ENCODE data around the gene CBR3.

CBR3 gene

DNA sequence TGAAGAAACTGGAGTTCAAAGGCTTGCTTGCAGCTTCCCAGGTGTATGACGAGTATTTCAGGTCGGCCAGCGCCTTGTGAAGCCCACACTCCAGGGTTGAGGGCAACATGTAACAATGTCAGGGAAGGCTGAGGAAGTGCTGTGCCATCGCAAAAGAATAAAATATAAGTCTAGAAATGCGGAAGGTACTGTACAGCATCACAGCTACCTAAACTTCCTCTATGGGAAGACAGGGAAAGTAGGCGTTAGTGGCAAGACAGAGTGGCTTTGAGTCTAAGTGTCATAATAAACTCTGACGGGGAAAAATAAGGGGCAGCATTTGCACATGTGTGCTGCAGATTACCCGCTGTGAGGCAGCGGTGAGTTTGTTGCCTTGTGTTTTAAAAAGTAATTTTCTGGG lies 50.6 kb downstream of the CBR3 start:
- Histone ChIP-seq H3K4me3 (ENCODE audit: low read depth, low read length) (no peak overlapping the region), H3K4me1 (no peaks in the 10 kb centered on the region), H3K27me3 (no peaks in the 10 kb centered on the region), H3K36me3 (no peaks in the 10 kb centered on the region), H3K9me3 (no peaks in the 10 kb centered on the region)
- no peak for DNase-seq
- TF ChIP-seq, protein P1, sequence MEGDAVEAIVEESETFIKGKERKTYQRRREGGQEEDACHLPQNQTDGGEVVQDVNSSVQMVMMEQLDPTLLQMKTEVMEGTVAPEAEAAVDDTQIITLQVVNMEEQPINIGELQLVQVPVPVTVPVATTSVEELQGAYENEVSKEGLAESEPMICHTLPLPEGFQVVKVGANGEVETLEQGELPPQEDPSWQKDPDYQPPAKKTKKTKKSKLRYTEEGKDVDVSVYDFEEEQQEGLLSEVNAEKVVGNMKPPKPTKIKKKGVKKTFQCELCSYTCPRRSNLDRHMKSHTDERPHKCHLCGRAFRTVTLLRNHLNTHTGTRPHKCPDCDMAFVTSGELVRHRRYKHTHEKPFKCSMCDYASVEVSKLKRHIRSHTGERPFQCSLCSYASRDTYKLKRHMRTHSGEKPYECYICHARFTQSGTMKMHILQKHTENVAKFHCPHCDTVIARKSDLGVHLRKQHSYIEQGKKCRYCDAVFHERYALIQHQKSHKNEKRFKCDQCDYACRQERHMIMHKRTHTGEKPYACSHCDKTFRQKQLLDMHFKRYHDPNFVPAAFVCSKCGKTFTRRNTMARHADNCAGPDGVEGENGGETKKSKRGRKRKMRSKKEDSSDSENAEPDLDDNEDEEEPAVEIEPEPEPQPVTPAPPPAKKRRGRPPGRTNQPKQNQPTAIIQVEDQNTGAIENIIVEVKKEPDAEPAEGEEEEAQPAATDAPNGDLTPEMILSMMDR (IDR thresholded peaks at IDR 0.05; ENCODE audit: low read depth, low read length), result no peak

DNA sequence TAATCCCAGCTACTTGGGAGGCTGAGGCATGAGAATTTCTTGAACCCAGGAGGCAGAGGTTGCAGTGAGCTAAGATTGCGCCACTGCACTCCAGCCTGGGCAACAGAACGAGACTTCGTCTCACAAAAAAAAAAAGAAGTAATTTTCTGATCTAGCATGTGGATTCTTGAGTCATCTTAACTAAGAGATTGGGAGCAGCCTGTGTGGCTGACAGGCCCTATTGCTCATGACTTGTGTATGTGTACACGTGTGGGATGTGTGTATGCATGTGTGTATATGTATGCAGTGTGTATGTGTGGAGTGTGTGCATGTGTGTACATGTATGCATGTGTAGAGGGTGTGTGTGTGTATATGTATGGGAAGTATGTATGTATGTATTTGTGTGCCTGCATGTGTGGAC lies 51.2 kb downstream of the CBR3 start:
- Histone ChIP-seq H3K36me3 (no peaks in the 10 kb centered on the region), H3K4me3 (ENCODE audit: low read depth, low read length) (no peak overlapping the region), H3K4me1 (no peaks in the 10 kb centered on the region), H3K9me3 (no peaks in the 10 kb centered on the region), H3K27me3 (no peaks in the 10 kb centered on the region)
- DNase-seq, result no peak
- TF ChIP-seq, protein P1 (IDR thresholded peaks at IDR 0.05; ENCODE audit: low read depth, low read length), result no peak

DNA sequence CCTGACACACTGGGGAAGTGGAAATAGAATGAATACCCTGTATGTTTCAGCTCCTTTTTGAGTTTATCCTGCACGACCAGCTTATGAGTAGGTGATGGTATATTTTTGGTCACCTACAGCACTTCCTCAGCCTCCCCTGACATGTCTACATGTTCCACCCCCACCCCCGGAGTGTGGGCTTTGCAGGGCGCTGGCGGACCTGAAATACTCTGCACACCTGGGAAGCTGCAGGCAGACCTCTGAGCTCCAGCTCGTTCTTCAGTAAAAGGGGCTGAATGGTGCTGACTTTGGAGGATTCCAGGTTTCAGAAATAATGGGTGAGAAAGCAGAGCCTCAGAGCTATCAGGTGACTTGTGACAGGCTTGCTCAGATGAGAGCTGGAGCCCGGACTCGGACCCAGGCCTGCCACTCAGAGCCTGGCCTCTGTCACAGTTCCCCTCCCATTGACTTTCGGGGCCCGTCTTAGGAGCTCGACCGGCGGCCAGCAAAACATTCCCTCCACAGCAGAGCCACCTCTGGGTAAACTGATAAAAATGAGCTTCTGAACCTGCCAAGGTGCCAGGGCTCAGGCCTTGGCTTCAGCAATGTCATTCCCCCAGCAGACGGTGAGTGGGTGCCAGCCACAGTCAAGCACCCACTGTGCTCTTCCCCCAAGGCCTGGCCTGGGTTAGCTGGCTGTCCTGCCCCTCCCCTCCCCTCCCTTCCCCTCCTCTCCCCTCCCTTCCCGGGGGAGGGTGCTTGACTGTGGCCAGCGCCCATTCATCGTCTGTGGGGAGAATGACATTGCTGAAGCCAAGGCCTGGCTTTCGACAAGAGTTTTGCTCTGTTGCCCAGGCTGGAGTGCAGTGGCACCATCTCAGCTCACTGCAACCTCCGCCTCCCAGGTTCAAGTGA lies 51.9 kb downstream of the CBR3 start:
- TF ChIP-seq, protein P1 (IDR thresholded peaks at IDR 0.05; ENCODE audit: low read depth, low read length), result no peak
- DNase-seq, result no peak
- H3K27me3 ChIP-seq, result no peaks in the 10 kb centered on the region
- H3K4me1 ChIP-seq, result no peaks in the 10 kb centered on the region
- no peaks in the 10 kb centered on the region for H3K36me3 ChIP-seq
- no peak overlapping the region for H3K4me3 ChIP-seq (ENCODE audit: low read depth, low read length)
- H3K9me3 ChIP-seq, result no peaks in the 10 kb centered on the region

DNA sequence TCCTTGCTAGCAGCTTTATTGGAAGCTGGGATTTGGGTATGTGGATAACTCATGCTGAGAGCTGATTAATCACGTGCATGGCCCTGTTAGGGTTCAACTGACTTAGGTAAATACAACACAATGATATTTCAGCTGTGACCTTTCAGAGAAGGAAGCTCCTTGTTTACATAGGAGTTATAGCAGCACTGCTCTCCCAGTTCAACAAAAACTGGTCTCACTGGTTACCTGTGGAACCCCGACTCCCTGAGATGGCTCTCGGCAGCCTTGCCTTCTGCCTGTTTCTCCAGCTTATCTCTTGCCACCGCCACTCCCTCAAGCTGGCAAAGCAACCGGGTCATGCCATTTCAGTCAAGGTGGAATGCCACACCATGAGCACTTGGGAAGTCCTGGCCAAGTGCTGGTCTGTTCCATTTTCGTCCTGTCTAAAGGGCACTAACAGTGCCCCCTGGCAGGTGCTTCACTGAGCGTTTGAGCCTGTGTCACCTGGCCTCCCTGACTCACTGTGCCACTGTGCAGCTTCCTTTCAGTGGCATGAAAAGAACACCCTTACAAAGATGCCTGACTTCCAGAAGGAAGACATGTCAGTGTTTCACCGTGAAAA lies 53.3 kb downstream of the CBR3 start:
- no peak overlapping the region for H3K4me3 ChIP-seq (ENCODE audit: low read depth, low read length)
- no peak for DNase-seq
- TF ChIP-seq, protein P1 (IDR thresholded peaks at IDR 0.05; ENCODE audit: low read depth, low read length), result no peak
- H3K4me1 ChIP-seq, result no peaks in the 10 kb centered on the region
- no peaks in the 10 kb centered on the region for H3K36me3 ChIP-seq
- H3K9me3 ChIP-seq, result no peaks in the 10 kb centered on the region
- no peaks in the 10 kb centered on the region for H3K27me3 ChIP-seq

DNA sequence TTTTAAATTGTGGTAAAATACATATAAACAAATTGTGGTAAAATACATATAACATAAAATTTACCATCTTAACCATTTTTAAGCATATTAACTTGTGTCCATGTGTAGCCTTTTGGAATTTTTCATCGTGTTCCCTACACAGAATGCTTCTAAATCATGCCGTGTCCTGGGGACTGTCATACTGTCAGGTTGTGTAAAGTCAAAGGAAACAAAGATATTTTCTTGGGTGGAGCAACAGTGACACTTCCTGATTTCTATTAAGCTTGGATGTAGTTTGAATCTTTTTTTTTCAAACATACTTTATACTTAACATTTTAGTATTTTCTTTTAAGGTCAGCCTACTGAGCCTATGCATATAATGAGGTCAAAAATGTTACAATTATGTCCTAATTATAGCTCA lies 54.1 kb downstream of the CBR3 start:
- no peaks in the 10 kb centered on the region for H3K36me3 ChIP-seq

More for the DNA sequence above, 54.1 kb downstream of the CBR3 start:
- H3K9me3 ChIP-seq, result no peaks in the 10 kb centered on the region
- no peak overlapping the region for H3K4me3 ChIP-seq (ENCODE audit: low read depth, low read length)
- H3K27me3 ChIP-seq, result no peaks in the 10 kb centered on the region
- TF ChIP-seq, protein P1 (IDR thresholded peaks at IDR 0.05; ENCODE audit: low read depth, low read length), result no peak
- DNase-seq, result no peak
- H3K4me1 ChIP-seq, result no peaks in the 10 kb centered on the region
